Activated naive CD4-positive, alpha-beta T cell treated with anti-CD3 and anti-CD28 coated beads, Interleukin-2, amount 50 U/mL, for 24 hours (primary cell): ENCODE data around the gene PRM2.
"Not testable (repeated sequence)": the region's sequence is repeated elsewhere in the genome, so short reads cannot be mapped to it uniquely, and the experiment has no call there.

Experiments used
- H3K27ac Mint-ChIP-seq: one replicate; pipeline ENCODE4 v1.8.0; 2021; ENCODE audit warnings: mild to moderate bottlenecking, mixed read lengths
- H3K27me3 Mint-ChIP-seq: one replicate; pipeline ENCODE4 v1.8.0; 2021; ENCODE audit warnings: mixed read lengths
- H3K36me3 Mint-ChIP-seq: one replicate; pipeline ENCODE4 v1.8.0; 2021; ENCODE audit warnings: mixed read lengths
- H3K4me1 Mint-ChIP-seq: one replicate; pipeline ENCODE4 v1.8.0; 2021; ENCODE audit warnings: mixed read lengths
- H3K4me3 Mint-ChIP-seq: one replicate; pipeline ENCODE4 v1.8.0; 2021; ENCODE audit warnings: mild to moderate bottlenecking, mixed read lengths
- H3K9me3 Mint-ChIP-seq: one replicate; pipeline ENCODE4 v1.8.0; 2021; ENCODE audit warnings: mixed read lengths

The PRM2 gene

GRCh38 chr16:11310997-11311561 lies 34.8 kb upstream of the PRM2 start:
- peaks cover 42% of the 10 kb centered on the region for H3K4me1 Mint-ChIP-seq
- H3K36me3 Mint-ChIP-seq, result no peaks in the 10 kb centered on the region
- peak overlapping the region; percentile 10 for H3K27ac Mint-ChIP-seq
- H3K27me3 Mint-ChIP-seq, result no peaks in the 10 kb centered on the region
- no peaks in the 10 kb centered on the region for H3K9me3 Mint-ChIP-seq
- peak overlapping the region; percentile 55 for H3K4me3 Mint-ChIP-seq

DNA sequence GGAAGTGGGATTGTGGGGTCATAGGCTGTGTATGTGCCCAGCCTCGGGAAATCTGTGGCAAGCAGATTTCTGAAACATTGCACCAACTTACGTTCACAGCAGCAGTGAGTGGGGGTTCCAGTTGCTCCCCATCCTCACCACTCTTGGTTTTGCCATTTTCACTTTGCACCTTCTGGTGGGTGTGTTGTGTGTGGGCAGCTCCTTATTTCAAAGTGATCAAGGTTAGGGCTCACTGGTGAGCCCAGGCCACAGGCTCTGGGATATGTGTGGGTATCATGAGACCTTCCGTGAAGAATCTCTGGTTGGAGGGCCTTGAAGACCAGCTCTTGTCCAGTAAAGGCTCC lies 34.3 kb upstream of the PRM2 start:
- Mint-ChIP-seq H3K27ac (no peak overlapping the region), H3K9me3 (no peaks in the 10 kb centered on the region), H3K36me3 (no peaks in the 10 kb centered on the region), H3K27me3 (no peaks in the 10 kb centered on the region), H3K4me1 (peaks cover 42% of the 10 kb centered on the region), H3K4me3 (no peak overlapping the region)

DNA sequence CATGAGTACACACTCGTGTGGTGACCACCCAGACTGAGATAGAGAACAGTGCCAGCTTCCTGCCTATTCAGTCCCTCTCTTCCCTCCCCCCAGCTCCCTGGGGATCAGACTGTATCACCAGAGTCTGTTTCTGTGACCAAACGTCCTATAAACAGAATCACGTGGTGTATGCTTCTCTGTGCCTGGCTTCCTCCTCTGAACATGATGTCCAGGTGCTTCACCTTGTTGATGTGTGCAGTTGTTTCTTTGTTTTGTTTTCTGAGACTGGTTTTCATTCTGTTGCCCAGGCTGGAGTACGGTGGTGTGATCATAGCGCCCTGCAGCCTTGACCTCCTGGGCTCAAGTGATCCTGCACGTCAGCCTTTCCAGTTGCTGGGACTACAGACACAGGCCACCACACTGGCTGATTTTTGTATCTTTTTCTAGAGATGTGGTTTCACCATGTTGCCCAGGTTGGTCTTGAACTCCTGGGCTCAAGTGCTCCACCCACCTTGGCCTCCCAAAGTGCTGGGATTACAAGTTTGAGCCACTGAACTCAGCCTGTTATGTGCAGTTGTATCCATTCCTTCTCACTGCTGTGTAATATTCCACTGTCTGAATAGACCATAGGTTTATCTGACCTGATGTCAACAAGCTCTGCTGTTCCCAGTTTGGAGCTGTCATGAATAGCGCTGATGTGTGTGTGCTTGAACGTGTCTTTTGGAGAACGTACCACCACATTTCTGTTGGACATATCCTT lies 33.8 kb upstream of the PRM2 start:
- H3K4me3 Mint-ChIP-seq, result no peak overlapping the region
- H3K27ac Mint-ChIP-seq, result no peak overlapping the region
- H3K4me1 Mint-ChIP-seq, result peaks cover 42% of the 10 kb centered on the region
- no peaks in the 10 kb centered on the region for H3K27me3 Mint-ChIP-seq
- no peaks in the 10 kb centered on the region for H3K36me3 Mint-ChIP-seq
- no peaks in the 10 kb centered on the region for H3K9me3 Mint-ChIP-seq

GRCh38 chr16:11308493-11309283 lies 32.4 kb upstream of the PRM2 start:
- H3K27ac Mint-ChIP-seq, result no peak overlapping the region
- no peak overlapping the region for H3K4me3 Mint-ChIP-seq
- H3K27me3 Mint-ChIP-seq, result no peaks in the 10 kb centered on the region

DNA sequence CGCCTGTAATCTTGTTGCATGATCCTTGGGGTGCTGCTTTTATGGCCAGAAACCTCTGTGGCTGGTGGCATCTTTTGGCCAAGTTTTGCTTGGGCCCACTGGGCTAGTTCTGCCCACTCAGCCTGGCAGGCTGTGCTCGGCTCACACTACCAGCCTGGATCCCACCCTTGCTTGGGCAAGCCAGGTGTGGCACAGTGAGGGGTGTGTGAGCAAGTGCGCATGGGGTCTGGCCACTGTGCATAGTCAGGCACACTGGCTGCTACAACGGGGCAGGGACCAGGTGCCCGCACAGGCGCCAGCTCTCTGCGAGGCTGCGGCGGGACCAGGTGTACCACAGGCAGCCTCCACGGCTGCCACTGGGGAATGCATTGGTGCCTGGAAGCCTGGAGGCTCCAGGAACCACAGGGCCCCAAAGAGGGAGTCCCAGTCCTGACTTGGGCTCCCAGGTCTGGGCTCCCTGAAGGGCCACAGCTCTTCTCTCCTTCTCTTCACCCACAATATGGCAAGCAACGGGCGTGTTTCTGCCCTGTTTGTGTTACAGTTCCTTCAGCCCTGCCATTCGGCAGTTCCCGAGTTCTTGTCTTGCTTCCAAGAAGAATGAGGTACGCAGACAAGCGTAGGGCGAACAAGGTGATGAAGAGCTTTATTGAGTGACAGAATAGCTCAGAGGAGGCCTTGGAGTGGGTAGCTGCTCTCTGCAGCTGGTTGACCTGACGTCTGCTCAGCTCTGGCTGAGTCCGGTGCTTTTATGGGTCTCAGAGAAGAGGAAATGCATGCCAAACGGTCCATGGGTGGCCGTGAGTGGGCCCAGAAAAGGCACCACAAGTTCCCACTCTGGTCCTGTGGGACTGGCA lies 31.6 kb upstream of the PRM2 start:
- Mint-ChIP-seq H3K4me3 (no peak overlapping the region), H3K4me1 (peaks cover 30% of the 10 kb centered on the region), H3K27ac (no peak overlapping the region), H3K36me3 (no peaks in the 10 kb centered on the region), H3K9me3 (no peaks in the 10 kb centered on the region), H3K27me3 (no peaks in the 10 kb centered on the region)

More at GRCh38 chr16:11308493-11309283, 32.4 kb upstream of the PRM2 start:
- peaks cover 39% of the 10 kb centered on the region for H3K4me1 Mint-ChIP-seq
- no peaks in the 10 kb centered on the region for H3K9me3 Mint-ChIP-seq
- no peaks in the 10 kb centered on the region for H3K36me3 Mint-ChIP-seq

GRCh38 chr16:11306997-11307638 lies 30.8 kb upstream of the PRM2 start:
- peaks cover 24% of the 10 kb centered on the region for H3K4me1 Mint-ChIP-seq
- H3K27ac Mint-ChIP-seq, result no peak overlapping the region
- H3K36me3 Mint-ChIP-seq, result no peaks in the 10 kb centered on the region
- H3K4me3 Mint-ChIP-seq, result no peak overlapping the region
- H3K9me3 Mint-ChIP-seq, result no peaks in the 10 kb centered on the region
- H3K27me3 Mint-ChIP-seq, result no peaks in the 10 kb centered on the region

DNA sequence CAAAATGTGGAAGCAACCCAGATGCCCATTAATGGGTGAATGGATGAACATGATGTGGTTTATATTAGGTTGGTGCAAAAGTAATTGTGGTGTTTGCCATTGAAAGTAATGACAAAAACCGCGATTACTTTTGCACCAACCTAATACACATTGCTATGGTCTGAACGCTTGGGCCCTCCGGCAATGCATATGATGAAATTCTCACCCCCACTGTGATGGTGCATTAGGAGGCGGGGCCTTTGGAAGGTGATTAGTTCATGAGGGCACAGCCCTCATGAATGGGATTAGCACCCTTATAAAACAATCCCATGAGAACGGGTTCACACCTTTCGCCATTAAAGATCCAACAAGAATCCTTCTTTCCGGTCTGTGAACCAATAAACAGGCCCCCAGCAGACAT lies 30.1 kb upstream of the PRM2 start:
- no peak overlapping the region for H3K4me3 Mint-ChIP-seq
- no peak overlapping the region for H3K27ac Mint-ChIP-seq
- peaks cover 17% of the 10 kb centered on the region for H3K4me1 Mint-ChIP-seq
- no peaks in the 10 kb centered on the region for H3K27me3 Mint-ChIP-seq
- H3K36me3 Mint-ChIP-seq, result no peaks in the 10 kb centered on the region
- H3K9me3 Mint-ChIP-seq, result no peaks in the 10 kb centered on the region

- Mint-ChIP-seq H3K9me3 (no peaks in the 10 kb centered on the region), H3K4me1 (peaks cover 7% of the 10 kb centered on the region)
These were observed 27.3 kb upstream of the PRM2 start for GRCh38 chr16:11303405-11304138.

DNA sequence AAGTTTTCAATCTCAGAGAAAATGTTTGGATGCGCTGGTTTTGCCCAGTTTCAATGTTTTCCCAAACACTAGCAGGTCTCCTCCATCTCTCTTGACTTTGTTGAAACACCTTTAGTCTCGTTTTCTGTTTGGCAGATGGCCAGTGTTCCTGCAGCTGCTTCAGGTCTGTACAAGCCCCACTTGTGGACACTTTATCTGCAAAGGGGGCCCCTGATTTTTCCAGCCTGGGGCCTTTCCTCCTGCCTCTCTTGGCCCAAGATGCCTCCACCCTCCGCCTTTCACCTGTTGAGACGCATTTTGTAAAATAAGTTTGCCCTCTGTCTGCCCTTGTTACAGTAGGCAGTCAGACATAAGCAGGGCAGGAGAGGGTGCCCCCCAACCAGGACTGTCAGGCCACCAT lies 26.7 kb upstream of the PRM2 start:
- Mint-ChIP-seq H3K9me3 (no peaks in the 10 kb centered on the region), H3K36me3 (no peaks in the 10 kb centered on the region), H3K27me3 (no peaks in the 10 kb centered on the region), H3K27ac (no peak overlapping the region), H3K4me3 (no peak overlapping the region), H3K4me1 (peaks cover 13% of the 10 kb centered on the region)

More at GRCh38 chr16:11303405-11304138, 27.3 kb upstream of the PRM2 start:
- Mint-ChIP-seq H3K4me3 (no peak overlapping the region), H3K36me3 (no peaks in the 10 kb centered on the region), H3K27me3 (no peaks in the 10 kb centered on the region), H3K27ac (no peak overlapping the region)

DNA sequence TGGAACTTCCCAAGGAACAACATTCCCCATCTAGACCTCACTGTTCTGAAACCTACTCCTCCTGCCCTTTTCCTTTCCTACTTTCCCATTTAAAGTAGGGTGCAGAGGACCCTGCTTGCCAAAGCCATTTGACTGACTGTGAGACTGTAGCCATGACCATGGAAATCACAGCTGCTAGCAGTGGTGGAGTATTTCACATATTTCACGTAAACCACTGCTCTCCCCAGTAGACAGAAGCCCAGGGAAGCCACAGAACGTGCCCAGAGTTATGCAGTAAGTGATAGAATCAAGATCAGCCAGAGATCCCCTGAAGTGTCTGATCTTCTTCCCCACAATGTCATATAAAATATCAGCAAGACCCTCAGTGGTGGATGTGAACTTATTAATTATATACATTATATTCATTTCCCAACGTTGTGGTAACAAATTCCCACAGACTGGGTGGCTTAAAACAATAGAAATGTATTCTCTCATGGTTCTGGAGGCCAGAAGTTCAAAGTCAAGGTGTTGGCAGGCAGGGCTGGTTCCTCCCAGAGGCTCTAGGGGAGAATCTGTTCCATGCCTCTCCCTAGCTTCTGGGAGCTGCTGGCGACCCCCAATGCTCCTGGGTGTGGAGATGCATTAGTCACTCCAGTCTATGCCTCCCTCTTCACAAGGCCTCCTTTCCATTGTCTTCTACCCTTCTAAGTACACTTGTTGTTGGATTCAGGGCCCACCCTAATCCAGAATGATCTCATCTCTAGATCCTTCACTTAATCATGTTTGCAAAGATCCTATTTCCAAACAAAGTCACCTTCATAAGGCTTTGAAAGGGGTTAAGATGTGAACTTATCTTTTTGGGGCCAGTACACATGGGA lies 25.6 kb upstream of the PRM2 start:
- H3K4me1 Mint-ChIP-seq, result peaks cover 24% of the 10 kb centered on the region
- no peaks in the 10 kb centered on the region for H3K27me3 Mint-ChIP-seq
- H3K27ac Mint-ChIP-seq, result no peak overlapping the region
- no peaks in the 10 kb centered on the region for H3K36me3 Mint-ChIP-seq
- no peak overlapping the region for H3K4me3 Mint-ChIP-seq
- H3K9me3 Mint-ChIP-seq, result no peaks in the 10 kb centered on the region

- Mint-ChIP-seq H3K36me3 (no peaks in the 10 kb centered on the region), H3K27ac (no peak overlapping the region), H3K9me3 (no peaks in the 10 kb centered on the region), H3K4me3 (no peak overlapping the region), H3K4me1 (peaks cover 26% of the 10 kb centered on the region), H3K27me3 (no peaks in the 10 kb centered on the region)
These were observed 24.2 kb upstream of the PRM2 start for GRCh38 chr16:11300560-11300892.

- H3K9me3 Mint-ChIP-seq, result no peaks in the 10 kb centered on the region
- H3K36me3 Mint-ChIP-seq, result no peaks in the 10 kb centered on the region
- H3K27ac Mint-ChIP-seq, result no peak overlapping the region
- no peak overlapping the region for H3K4me3 Mint-ChIP-seq
- H3K4me1 Mint-ChIP-seq, result peaks cover 26% of the 10 kb centered on the region
- H3K27me3 Mint-ChIP-seq, result no peaks in the 10 kb centered on the region
These were observed 23.7 kb upstream of the PRM2 start for GRCh38 chr16:11299865-11300559.

- not testable (repeated sequence) for H3K9me3 Mint-ChIP-seq, H3K36me3 Mint-ChIP-seq, H3K27me3 Mint-ChIP-seq
- peaks cover 26% of the 10 kb centered on the region for H3K4me1 Mint-ChIP-seq
- peak overlapping the region; percentile 19 for H3K4me3 Mint-ChIP-seq
- H3K27ac Mint-ChIP-seq, result peak overlapping the region; percentile 60
These were observed 22.8 kb upstream of the PRM2 start for GRCh38 chr16:11298950-11299547.
